OCI-LY1 (cell line): ENCODE results near the gene ARL8A.

Experiments
- EZH2 ChIP-seq: fragments of 200-600 bp; sonication (generic), shearing (Covaris generic); IDR thresholded peaks from 2 replicates; pipeline ENCODE4 v1.8.0; 2017; ENCODE audit warnings: borderline replicate concordance, mixed run types, mild to moderate bottlenecking, antibody characterized with exemption, low read length, moderate library complexity, mixed read lengths
- TF ChIP-seq, protein P1 (sequence below): fragments of 200-600 bp; sonication (generic), shearing (Covaris generic); IDR thresholded peaks from 2 replicates; pipeline ENCODE4 v1.5.1; 2017; ENCODE audit warnings: mild to moderate bottlenecking, antibody characterized with exemption, low read length, moderate library complexity, mixed read lengths

DNA sequence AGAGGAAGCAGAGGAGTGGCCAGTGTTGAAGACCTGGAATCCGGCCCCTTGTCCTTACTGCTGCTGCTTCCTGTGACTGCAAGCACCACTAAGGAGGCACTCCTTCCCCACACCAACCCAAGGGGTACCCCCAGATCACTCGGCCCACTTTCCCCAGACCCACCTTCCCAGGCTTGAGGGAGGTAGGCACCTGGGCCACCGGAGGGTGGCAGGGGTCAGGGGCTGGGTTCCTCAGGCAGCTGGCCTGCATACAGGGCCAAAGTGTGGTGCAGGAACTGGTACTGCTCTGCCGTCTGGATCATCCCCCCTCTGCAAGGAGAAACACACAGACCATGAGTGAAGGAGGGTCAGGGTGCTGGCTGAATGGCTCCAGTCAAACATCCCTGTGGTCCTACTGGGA is 3.9 kb upstream of the ARL8A start:
- TF ChIP-seq, protein P1, sequence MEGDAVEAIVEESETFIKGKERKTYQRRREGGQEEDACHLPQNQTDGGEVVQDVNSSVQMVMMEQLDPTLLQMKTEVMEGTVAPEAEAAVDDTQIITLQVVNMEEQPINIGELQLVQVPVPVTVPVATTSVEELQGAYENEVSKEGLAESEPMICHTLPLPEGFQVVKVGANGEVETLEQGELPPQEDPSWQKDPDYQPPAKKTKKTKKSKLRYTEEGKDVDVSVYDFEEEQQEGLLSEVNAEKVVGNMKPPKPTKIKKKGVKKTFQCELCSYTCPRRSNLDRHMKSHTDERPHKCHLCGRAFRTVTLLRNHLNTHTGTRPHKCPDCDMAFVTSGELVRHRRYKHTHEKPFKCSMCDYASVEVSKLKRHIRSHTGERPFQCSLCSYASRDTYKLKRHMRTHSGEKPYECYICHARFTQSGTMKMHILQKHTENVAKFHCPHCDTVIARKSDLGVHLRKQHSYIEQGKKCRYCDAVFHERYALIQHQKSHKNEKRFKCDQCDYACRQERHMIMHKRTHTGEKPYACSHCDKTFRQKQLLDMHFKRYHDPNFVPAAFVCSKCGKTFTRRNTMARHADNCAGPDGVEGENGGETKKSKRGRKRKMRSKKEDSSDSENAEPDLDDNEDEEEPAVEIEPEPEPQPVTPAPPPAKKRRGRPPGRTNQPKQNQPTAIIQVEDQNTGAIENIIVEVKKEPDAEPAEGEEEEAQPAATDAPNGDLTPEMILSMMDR, result no peak
- TF ChIP-seq EZH2, result no peak
